Vagina (tissue), 2 donors: ENCODE results near the gene ZIC1.

ENCODE experiments used
- POLR2A ChIP-seq, 2 donors: fragments of 450-650 bp; IDR thresholded peaks; one replicate each; pipeline ENCODE4 v1.6.1; 2017; ENCODE audit warnings: antibody characterized with exemption in 2 of 2, mild to moderate bottlenecking in 2 of 2, moderate library complexity in 2 of 2
- POLR2AphosphoS5 ChIP-seq, 2 donors: sonication (generic); formaldehyde crosslinking; IDR thresholded peaks; one replicate each; pipeline ENCODE4 v1.9.0; 2017; ENCODE audit warnings: antibody characterized with exemption in 2 of 2, mild to moderate bottlenecking in 2 of 2, low read depth in 1 of 2; ENCODE audit not compliant: insufficient read depth in 1 of 2
- TF ChIP-seq, protein P1 (sequence below), 3 experiments: fragments of 450-650 bp in 2 of 3; fragments of 200-600 bp in 1 of 3; sonication (generic) in 1 of 3; IDR thresholded peaks; one replicate each; pipeline ENCODE4 v1.5.1; 2017 to 2019; ENCODE audit warnings: antibody characterized with exemption in 3 of 3, mild to moderate bottlenecking in 2 of 3, moderate library complexity in 2 of 3

DNA sequence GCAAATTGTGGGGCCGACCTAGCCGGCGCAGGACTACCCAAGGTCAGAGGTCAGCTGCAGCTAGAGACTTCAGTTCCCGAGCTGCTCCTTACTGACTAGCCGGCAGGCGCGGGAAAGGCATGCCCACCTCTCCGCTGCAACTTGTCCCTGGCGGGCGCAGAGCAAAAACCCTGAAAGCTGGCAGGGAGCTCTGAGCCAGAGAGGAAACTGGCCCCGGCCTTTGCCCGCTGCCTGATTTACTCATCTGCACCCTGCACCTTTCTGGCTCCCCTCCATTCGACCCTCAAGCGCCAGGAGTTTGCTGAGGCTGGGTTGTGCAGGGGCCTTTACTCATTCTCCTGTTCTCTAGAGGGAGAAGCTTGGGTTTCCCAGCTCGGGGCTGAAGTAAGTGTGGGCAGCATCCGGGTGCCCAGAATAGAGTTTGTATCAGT is 4.3 kb upstream of the ZIC1 start:
- no peak for TF ChIP-seq POLR2A (IDR thresholded peaks at IDR 0.05)
- TF ChIP-seq, protein P1, sequence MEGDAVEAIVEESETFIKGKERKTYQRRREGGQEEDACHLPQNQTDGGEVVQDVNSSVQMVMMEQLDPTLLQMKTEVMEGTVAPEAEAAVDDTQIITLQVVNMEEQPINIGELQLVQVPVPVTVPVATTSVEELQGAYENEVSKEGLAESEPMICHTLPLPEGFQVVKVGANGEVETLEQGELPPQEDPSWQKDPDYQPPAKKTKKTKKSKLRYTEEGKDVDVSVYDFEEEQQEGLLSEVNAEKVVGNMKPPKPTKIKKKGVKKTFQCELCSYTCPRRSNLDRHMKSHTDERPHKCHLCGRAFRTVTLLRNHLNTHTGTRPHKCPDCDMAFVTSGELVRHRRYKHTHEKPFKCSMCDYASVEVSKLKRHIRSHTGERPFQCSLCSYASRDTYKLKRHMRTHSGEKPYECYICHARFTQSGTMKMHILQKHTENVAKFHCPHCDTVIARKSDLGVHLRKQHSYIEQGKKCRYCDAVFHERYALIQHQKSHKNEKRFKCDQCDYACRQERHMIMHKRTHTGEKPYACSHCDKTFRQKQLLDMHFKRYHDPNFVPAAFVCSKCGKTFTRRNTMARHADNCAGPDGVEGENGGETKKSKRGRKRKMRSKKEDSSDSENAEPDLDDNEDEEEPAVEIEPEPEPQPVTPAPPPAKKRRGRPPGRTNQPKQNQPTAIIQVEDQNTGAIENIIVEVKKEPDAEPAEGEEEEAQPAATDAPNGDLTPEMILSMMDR (IDR thresholded peaks at IDR 0.05) = no peak
- TF ChIP-seq POLR2AphosphoS5 (IDR thresholded peaks at IDR 0.05; ENCODE audit: insufficient read depth in 1 of 2, low read depth in 1 of 2) = no peak
